ENCODE data around the gene SULT1E1. TPM values are rescaled to one million over a fixed set of nuclear protein-coding genes. Genes with fewer than 3 reads are reported as not detected.

SULT1E1 gene, protein sequence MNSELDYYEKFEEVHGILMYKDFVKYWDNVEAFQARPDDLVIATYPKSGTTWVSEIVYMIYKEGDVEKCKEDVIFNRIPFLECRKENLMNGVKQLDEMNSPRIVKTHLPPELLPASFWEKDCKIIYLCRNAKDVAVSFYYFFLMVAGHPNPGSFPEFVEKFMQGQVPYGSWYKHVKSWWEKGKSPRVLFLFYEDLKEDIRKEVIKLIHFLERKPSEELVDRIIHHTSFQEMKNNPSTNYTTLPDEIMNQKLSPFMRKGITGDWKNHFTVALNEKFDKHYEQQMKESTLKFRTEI
- 118 to 122 TPM (median 121 TPM) in 3 replicates for total RNA-seq

GRCh38 chr4:69860052-69860451 is at the start of gene SULT1E1:
Gene SULT1E1, minus strand, starts transcription at chr4:69860145. Its CDS starts 2,501 bp downstream, at chr4:69857644.
- H3K36me3 Mint-ChIP-seq, result peaks cover 4% of the 10 kb centered on the region
- H3K9me3 Mint-ChIP-seq, result peaks cover 6% of the 10 kb centered on the region
- H3K27me3 Mint-ChIP-seq (ENCODE audit: low read depth), result no peaks in the 10 kb centered on the region
- peaks cover 12% of the 10 kb centered on the region for H3K4me1 Mint-ChIP-seq
- DNase-seq (ENCODE audit: low spot score in 2 of 2, unreplicated experiment in 2 of 2), result no peak
- H3K4me3 Mint-ChIP-seq, result no peak within 1 kb of the TSS
- H3K27ac Mint-ChIP-seq, result no peak within 1 kb of the TSS
- TF ChIP-seq, protein P1, sequence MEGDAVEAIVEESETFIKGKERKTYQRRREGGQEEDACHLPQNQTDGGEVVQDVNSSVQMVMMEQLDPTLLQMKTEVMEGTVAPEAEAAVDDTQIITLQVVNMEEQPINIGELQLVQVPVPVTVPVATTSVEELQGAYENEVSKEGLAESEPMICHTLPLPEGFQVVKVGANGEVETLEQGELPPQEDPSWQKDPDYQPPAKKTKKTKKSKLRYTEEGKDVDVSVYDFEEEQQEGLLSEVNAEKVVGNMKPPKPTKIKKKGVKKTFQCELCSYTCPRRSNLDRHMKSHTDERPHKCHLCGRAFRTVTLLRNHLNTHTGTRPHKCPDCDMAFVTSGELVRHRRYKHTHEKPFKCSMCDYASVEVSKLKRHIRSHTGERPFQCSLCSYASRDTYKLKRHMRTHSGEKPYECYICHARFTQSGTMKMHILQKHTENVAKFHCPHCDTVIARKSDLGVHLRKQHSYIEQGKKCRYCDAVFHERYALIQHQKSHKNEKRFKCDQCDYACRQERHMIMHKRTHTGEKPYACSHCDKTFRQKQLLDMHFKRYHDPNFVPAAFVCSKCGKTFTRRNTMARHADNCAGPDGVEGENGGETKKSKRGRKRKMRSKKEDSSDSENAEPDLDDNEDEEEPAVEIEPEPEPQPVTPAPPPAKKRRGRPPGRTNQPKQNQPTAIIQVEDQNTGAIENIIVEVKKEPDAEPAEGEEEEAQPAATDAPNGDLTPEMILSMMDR (IDR thresholded peaks at IDR 0.05; ENCODE audit: unreplicated experiment), result no peak

DNA sequence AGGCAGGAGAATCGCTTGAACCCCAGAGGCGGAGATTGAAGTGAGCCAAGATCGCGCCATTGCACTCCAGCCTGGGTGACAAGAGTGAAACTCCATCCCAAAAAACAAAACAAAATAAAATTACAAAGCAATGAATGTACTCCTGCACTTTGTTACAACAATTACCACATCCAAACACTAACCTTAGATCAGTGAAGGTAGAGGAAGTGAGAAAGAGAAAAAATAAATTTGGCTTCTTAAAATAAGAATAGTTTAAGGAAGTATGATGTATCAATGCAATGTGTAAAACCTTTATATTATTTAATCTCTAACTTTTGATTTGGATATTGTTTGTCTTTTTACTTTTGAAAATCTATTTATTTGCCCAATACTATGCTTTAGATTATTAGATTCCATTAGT is 49.2 kb upstream of the SULT1E1 start:
- no peak overlapping the region for H3K4me3 Mint-ChIP-seq
- peaks cover 4% of the 10 kb centered on the region for H3K27me3 Mint-ChIP-seq (ENCODE audit: low read depth)
- peaks cover 11% of the 10 kb centered on the region for H3K9me3 Mint-ChIP-seq
- peaks cover 1% of the 10 kb centered on the region for H3K36me3 Mint-ChIP-seq
- peaks cover 14% of the 10 kb centered on the region for H3K4me1 Mint-ChIP-seq
- TF ChIP-seq, protein P1 (IDR thresholded peaks at IDR 0.05; ENCODE audit: unreplicated experiment), result no peak
- no peak for DNase-seq (ENCODE audit: low spot score in 2 of 2, unreplicated experiment in 2 of 2)
- no peak overlapping the region for H3K27ac Mint-ChIP-seq

- no peak for DNase-seq (ENCODE audit: low spot score in 2 of 2, unreplicated experiment in 2 of 2)
- H3K4me3 Mint-ChIP-seq, result no peak overlapping the region
- H3K27me3 Mint-ChIP-seq (ENCODE audit: low read depth), result peaks cover 6% of the 10 kb centered on the region
- peaks cover 5% of the 10 kb centered on the region for H3K4me1 Mint-ChIP-seq
- H3K27ac Mint-ChIP-seq, result no peak overlapping the region
- H3K36me3 Mint-ChIP-seq, result peaks cover 1% of the 10 kb centered on the region
- TF ChIP-seq, protein P1 (IDR thresholded peaks at IDR 0.05; ENCODE audit: unreplicated experiment), result no peak
- H3K9me3 Mint-ChIP-seq, result peaks cover 17% of the 10 kb centered on the region
Measured at GRCh38 chr4:69907151-69907550, 47.2 kb upstream of the SULT1E1 start.

DNA sequence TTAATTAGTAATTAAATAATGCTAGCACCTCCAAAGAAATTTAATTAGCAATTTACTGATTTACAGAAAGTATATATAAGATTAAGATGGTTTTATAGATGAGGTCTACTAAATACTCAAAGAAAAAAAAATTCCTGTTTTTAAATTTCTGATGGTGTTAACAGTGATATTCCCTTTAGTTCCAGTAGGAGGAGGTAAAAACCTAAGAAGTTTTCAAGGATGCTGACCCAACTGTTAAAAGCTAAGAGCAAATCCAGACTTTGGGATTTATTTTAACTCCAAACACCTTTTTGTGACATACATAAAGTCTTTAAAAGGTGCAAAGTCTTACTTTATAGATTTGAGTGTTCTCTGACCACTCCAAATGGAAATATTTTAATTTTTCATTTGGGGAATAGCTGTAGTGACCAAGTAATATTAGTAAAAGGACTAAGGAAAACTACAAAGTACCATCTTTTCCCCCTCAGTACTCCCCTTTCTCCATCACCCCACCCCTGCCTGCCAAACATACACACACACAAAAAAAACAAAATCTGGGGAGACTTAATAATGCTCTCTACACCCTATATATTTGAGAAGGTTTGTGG is 36.7 kb upstream of the SULT1E1 start:
- TF ChIP-seq, protein P1 (IDR thresholded peaks at IDR 0.05; ENCODE audit: unreplicated experiment), result peak; percentile 69
- Mint-ChIP-seq H3K9me3 (no peaks in the 10 kb centered on the region), H3K27ac (peak overlapping the region; percentile 20), H3K4me3 (no peak overlapping the region), H3K27me3 (ENCODE audit: low read depth) (peaks cover 19% of the 10 kb centered on the region), H3K36me3 (peaks cover under 1% of the 10 kb centered on the region), H3K4me1 (peaks cover 9% of the 10 kb centered on the region)
- DNase-seq (ENCODE audit: low spot score in 2 of 2, unreplicated experiment in 2 of 2), result no peak

DNA sequence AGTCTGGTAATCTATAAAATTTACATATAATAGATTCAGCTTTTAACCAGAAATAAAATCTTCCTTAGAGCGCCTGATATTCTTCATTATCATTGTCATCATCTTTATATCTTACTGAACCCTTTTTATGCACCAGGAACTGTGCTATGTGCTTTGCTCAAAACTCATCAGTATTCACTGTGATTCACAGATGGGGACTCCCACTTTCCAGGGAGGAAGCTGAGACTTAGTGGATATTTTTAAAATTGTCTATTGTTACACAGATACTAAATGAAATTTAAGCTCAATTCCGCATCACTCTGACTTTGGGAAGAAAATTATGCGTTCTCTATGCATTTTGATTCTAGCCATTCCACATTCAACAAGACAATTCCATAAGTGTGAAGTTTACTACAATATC is 34.8 kb upstream of the SULT1E1 start:
- Mint-ChIP-seq H3K4me1 (peaks cover 9% of the 10 kb centered on the region), H3K9me3 (no peaks in the 10 kb centered on the region), H3K27me3 (ENCODE audit: low read depth) (peaks cover 19% of the 10 kb centered on the region), H3K4me3 (no peak overlapping the region), H3K27ac (no peak overlapping the region), H3K36me3 (peaks cover 2% of the 10 kb centered on the region)
- TF ChIP-seq, protein P1 (IDR thresholded peaks at IDR 0.05; ENCODE audit: unreplicated experiment), result no peak
- DNase-seq (ENCODE audit: low spot score in 2 of 2, unreplicated experiment in 2 of 2), result no peak

All from mesothelial cell of epicardium (in vitro differentiated cells).